Lung (tissue), 12 donors: ENCODE results near the gene TSPAN32. TPM values are rescaled to one million over a fixed set of nuclear protein-coding genes. Genes with fewer than 3 reads are reported as not detected.
A peak's percentile ranks its signal among the peaks of the same experiment; 100 is the strongest.

Source experiments
- ATAC-seq: fragments of 200-7000 bp; cut with Tn5 transposase; one replicate; pipeline ENCODE4 v1.9.1; 2020; ENCODE audit warnings: moderate number of reproducible peaks; ENCODE audit not compliant: insufficient read depth, low FRiP score
- DNase-seq, 3 donors: peaks; one replicate each; pipeline ENCODE4 v3.0.0-alpha.2; 2013 to 2017
- H3K27ac ChIP-seq, 2 donors: one replicate each; pipeline ENCODE4 v1.5.1; 2013; ENCODE audit warnings: mild to moderate bottlenecking in 2 of 2, moderate library complexity in 2 of 2, control low read depth in 1 of 2, inconsistent platforms in 1 of 2, low read depth in 1 of 2, low read length in 1 of 2
- H3K27me3 ChIP-seq, 3 donors: one replicate each; pipeline ENCODE4 v1.5.1; 2013; ENCODE audit warnings: low read length in 2 of 3; ENCODE audit not compliant: control insufficient read depth in 3 of 3, insufficient read depth in 3 of 3
- H3K36me3 ChIP-seq, 4 donors: one replicate each; pipeline ENCODE4 v1.5.1; 2013; ENCODE audit warnings: low read length in 4 of 4, mild to moderate bottlenecking in 1 of 4, moderate library complexity in 1 of 4; ENCODE audit not compliant: control insufficient read depth in 4 of 4, insufficient read depth in 4 of 4
- H3K4me1 ChIP-seq, 5 donors: one replicate each; pipeline ENCODE4 v1.5.1; 2013; ENCODE audit warnings: low read length in 5 of 5, mild to moderate bottlenecking in 2 of 5, moderate library complexity in 1 of 5; ENCODE audit not compliant: control insufficient read depth in 5 of 5, insufficient read depth in 5 of 5
- H3K4me3 ChIP-seq: one replicate; pipeline ENCODE4 v1.5.1; 2013; ENCODE audit warnings: mild to moderate bottlenecking, control low read depth, moderate library complexity
- H3K9ac ChIP-seq, 2 donors: one replicate each; pipeline ENCODE4 v1.5.1; 2013; ENCODE audit warnings: low read length in 2 of 2, control low read depth in 1 of 2; ENCODE audit not compliant: insufficient read depth in 1 of 2
- H3K9me3 ChIP-seq, 4 donors: one replicate each; pipeline ENCODE4 v1.5.1; 2013; ENCODE audit warnings: low read length in 3 of 4, mild to moderate bottlenecking in 1 of 4, moderate library complexity in 1 of 4; ENCODE audit not compliant: control insufficient read depth in 4 of 4, insufficient read depth in 3 of 4
- CTCF ChIP-seq: IDR thresholded peaks from 2 replicates; pipeline ENCODE4 v1.5.1; 2012; ENCODE audit warnings: mild to moderate bottlenecking; ENCODE audit errors: control extremely low read depth, extremely low read depth
- WGBS, 2 donors: extraction: QIAGEN DNeasy Blood & Tissue Kit; methylation state at CpG; one replicate each; pipeline ENCODE4 v1.1.7; 2013; 5-methylcytosine and 5-hydroxymethylcytosine counted together
- polyA plus RNA-seq, 2 donors: library from polyadenylated mRNA; stranded (reverse); fragments of 200-250 nt; gene quantifications; one replicate each; pipeline ENCODE4 v1.2.1, GENCODE V29; 2013
- total RNA-seq, 2 donors: library from RNA; depleted of rRNA in 1 of 2; stranded (reverse); fragments of >200 nt in 1 of 2; gene quantifications; one replicate each; pipeline ENCODE4 v1.2.1, GENCODE V29; 2014 to 2021
- donor health status: control.
- donor health status: control.
- donor health status: Bipolar disorder and iron deficiency.
- donor health status: healthy.
- donor health status: DM: yes; HTN: yes; CAD: no.

TSPAN32 gene
- total and polyA plus RNA-seq, 4 donors: 6.1 to 7.6 (median 7.1) TPM

- Histone ChIP-seq H3K9me3 (no peaks in the 10 kb centered on the region), H3K4me1 (peaks cover 0 to 6% (median 0%) of the 10 kb centered on the region in 5 donors), H3K27me3 (peaks cover 0 to 2% (median 0%) of the 10 kb centered on the region in 3 donors), H3K27ac (no peak overlapping the region), H3K36me3 (no peaks in the 10 kb centered on the region), H3K9ac (no peak overlapping the region), H3K4me3 (no peak overlapping the region)
- ATAC-seq (no peak), DNase-seq (no peak)
- WGBS, 2 donors: 93 to 94% methylated on average over 22 of the region's 22 CpGs
- no peak for TF ChIP-seq CTCF
Observed at GRCh38 chr11:2264366-2265053, 37.3 kb upstream of the TSPAN32 start.

GRCh38 chr11:2265396-2265795, 36.4 kb upstream of the TSPAN32 start:
- Histone ChIP-seq H3K27me3 (peaks cover 0 to 2% (median 2%) of the 10 kb centered on the region in 3 donors), H3K9ac (no peak overlapping the region), H3K27ac (peak overlapping the region in 1 of 2 donors; percentile 52), H3K9me3 (no peaks in the 10 kb centered on the region), H3K4me1 (peaks cover 0 to 15% (median 0%) of the 10 kb centered on the region in 5 donors), H3K36me3 (no peaks in the 10 kb centered on the region), H3K4me3 (no peak overlapping the region)
- no peak for TF ChIP-seq CTCF
- WGBS, 2 donors: 13 to 32% methylated on average over 2 of the region's 2 CpGs
- ATAC-seq (no peak), DNase-seq (peak in 2 of 3 donors; percentile 17 to 29)

GRCh38 chr11:2265854-2266585, 35.8 kb upstream of the TSPAN32 start:
- H3K4me3 ChIP-seq: no peak overlapping the region
- H3K27ac ChIP-seq: peak overlapping the region in 1 of 2 donors; percentile 52
- DNase-seq (no peak), ATAC-seq (no peak)
- no peak overlapping the region for H3K9ac ChIP-seq
- H3K4me1 ChIP-seq: peaks cover 0 to 19% (median 0%) of the 10 kb centered on the region in 5 donors
- no peaks in the 10 kb centered on the region for H3K36me3 ChIP-seq
- peaks cover 3 to 7% (median 4%) of the 10 kb centered on the region in 3 donors for H3K27me3 ChIP-seq
- no peak for TF ChIP-seq CTCF
- 54 to 63% methylated on average over 24 of the region's 24 CpGs for WGBS, 2 donors
- no peaks in the 10 kb centered on the region for H3K9me3 ChIP-seq
